IPS DF 6.9 (cell line): Measurements from ENCODE around the gene PSD4.

ENCODE experiments used
- DNase-seq: peaks from one replicate; pipeline ENCODE4 v3.0.0-alpha.2; 2013; ENCODE audit warnings: low read depth, low spot score
- H3K27ac ChIP-seq: one replicate; pipeline ENCODE4 v1.5.1; 2013; ENCODE audit warnings: low read length, control low read depth
- H3K27me3 ChIP-seq: 2 replicates; pipeline ENCODE4 v1.6.1; 2013; ENCODE audit warnings: mild to moderate bottlenecking, low read length; ENCODE audit not compliant: control insufficient read depth, insufficient read depth
- H3K36me3 ChIP-seq: 2 replicates; pipeline ENCODE4 v1.6.1; 2013; ENCODE audit warnings: low read length; ENCODE audit not compliant: control insufficient read depth, insufficient read depth
- H3K4me1 ChIP-seq: 2 replicates; pipeline ENCODE4 v1.6.1; 2013; ENCODE audit warnings: low read length; ENCODE audit not compliant: control insufficient read depth, insufficient read depth
- H3K4me3 ChIP-seq: 2 replicates; pipeline ENCODE4 v1.5.1; 2013; ENCODE audit warnings: mild to moderate bottlenecking, low read length
- H3K9me3 ChIP-seq: 2 replicates; pipeline ENCODE4 v1.6.1; 2013; ENCODE audit warnings: low read length, inconsistent platforms; ENCODE audit not compliant: control insufficient read depth, insufficient read depth
- WGBS: extraction: QIAGEN DNeasy Blood & Tissue Kit; methylation state at CpG from one replicate; pipeline ENCODE4 v1.1.7; 2013; ENCODE audit warnings: mixed read lengths, missing lambda C conversion rate; ENCODE audit not compliant: insufficient read length, insufficient coverage; 5-methylcytosine and 5-hydroxymethylcytosine counted together

The PSD4 gene

DNA sequence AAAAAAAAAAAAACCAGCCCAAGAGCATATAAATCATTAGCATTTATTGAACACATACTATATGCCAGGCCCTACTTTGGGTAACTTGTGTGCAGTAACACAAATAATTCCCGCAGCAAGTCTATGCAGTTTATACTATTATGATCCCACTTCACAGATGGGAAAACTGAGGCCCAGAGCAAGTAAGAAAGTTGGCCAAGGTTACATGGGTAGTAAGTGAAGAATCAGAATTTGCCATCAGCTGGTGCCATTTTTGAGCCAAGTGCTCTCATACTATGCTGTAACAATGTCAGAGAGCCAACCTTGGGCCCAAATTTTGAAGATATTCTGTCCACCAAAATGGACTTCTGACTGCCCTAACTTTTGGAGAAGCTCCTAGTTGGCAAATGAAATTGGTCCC lies 13.5 kb upstream of the PSD4 start:
- Histone ChIP-seq H3K36me3 (no peaks in the 10 kb centered on the region), H3K27me3 (peaks cover 7% of the 10 kb centered on the region; the same call in 1 of the 2 replicates), H3K27ac (no peak overlapping the region), H3K4me3 (no peak overlapping the region), H3K4me1 (peaks cover 2% of the 10 kb centered on the region; the same call in 1 of the 2 replicates), H3K9me3 (no peaks in the 10 kb centered on the region)
- no peak for DNase-seq
- no CpG with 5 or more reads among the region's 1 CpG for WGBS

DNA sequence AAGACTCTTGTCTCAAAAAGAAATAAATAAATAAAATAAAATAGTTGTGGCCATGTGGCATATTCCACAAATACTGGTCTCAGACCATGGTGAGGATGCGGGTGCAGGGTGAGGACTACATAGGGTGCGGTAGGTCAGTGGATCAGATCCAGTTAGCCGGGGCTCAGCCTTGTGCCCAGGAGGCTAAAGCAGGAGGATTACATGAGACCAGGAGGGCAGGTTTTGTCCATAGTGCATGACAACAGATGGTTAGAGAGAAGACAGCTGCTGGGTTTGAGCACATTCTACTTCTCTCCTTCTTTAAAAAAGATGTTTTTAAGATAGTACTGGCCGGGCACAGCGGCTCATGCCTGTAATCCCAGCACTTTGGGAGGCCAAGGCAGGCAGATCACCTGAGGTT lies 12.8 kb upstream of the PSD4 start:
- no peak overlapping the region for H3K27ac ChIP-seq
- WGBS, result no CpG with 5 or more reads among the region's 5 CpGs
- H3K27me3 ChIP-seq, result peaks cover 7% of the 10 kb centered on the region; the same call in 1 of the 2 replicates
- H3K4me3 ChIP-seq, result no peak overlapping the region
- H3K4me1 ChIP-seq, result peaks cover 2% of the 10 kb centered on the region; the same call in 1 of the 2 replicates
- no peaks in the 10 kb centered on the region for H3K36me3 ChIP-seq
- no peak for DNase-seq
- no peaks in the 10 kb centered on the region for H3K9me3 ChIP-seq

DNA sequence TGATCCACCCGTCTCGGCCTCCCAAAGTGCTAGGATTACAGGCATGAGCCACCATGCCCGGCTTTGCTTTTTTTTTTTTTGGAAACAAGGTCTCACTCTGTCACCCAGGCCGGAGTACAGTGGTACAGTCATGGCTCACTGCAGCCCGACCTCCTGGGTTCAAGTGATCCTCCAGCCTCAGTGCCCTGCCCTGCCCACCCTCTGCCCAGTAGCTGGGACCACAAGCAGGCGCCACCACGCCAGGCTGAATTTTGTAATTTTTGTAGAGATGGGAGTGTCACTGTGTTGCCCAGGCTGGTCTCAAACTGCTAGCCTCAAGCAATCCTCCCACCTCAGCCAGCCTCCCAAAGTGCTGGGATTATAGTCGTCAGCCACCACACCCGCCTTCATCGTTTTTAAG lies 11.6 kb upstream of the PSD4 start:
- DNase-seq, result no peak
- Histone ChIP-seq H3K27me3 (peaks cover 7% of the 10 kb centered on the region; the same call in 1 of the 2 replicates), H3K27ac (no peak overlapping the region), H3K4me3 (no peak overlapping the region), H3K36me3 (no peaks in the 10 kb centered on the region), H3K9me3 (no peaks in the 10 kb centered on the region), H3K4me1 (peaks cover 2% of the 10 kb centered on the region; the same call in 1 of the 2 replicates)
- no CpG with 5 or more reads among the region's 10 CpGs for WGBS

DNA sequence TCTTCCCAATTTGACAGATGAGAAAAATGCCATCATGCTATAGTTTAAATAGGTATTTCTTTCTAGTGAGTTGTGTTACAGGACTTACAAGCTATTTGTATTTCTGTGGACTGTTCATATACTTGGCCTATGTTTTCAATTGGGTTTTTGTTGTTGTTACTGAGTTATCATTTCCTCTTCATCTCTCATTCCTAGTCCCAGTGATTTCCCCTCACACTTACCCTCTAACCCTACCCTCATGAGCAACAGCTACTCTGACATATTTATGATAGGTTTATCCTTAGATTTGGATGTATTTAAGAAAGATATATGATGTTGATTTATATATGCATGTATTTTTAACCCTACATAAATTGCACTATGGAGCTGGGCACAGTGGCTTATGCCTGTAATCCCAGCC lies 10.9 kb upstream of the PSD4 start:
- Histone ChIP-seq H3K4me3 (no peak overlapping the region), H3K9me3 (no peaks in the 10 kb centered on the region), H3K36me3 (no peaks in the 10 kb centered on the region), H3K27ac (no peak overlapping the region), H3K4me1 (no peaks in the 10 kb centered on the region; the same call in 1 of the 2 replicates), H3K27me3 (peaks cover 4% of the 10 kb centered on the region; the same call in 1 of the 2 replicates)
- no peak for DNase-seq

DNA sequence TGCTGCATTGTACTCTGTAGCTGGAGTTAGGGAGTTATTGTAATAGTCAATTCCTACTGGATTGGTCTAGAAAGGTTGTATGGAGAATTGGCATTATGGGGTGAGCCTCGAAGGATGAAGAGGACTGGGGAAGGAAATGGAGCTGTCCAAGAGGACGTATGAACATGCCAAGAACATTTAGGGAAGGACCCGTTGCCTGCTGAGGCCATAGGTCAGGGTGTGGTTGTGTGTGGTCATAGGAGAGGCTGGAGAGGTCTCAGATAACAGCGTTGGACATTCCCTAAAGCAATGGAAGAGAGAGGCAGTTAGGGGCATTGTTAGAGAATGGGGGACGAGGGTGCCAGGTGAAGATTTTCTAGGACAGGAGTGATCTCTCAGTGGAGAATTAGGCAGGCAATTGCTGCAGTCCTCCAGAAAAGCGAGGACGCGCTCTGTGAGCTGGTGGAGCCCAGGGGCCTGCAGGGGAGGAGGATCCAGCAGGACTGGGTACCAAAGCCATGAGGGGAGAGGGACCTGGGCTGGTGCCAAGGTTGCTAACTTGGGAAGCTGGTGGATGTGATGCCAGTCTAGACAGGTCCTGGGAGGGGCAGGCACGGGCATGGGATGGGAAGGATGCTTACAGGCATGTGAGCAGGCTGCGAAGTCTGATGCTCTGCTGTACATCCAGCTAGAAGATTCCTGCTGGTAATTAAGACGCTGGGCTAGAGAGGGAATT lies 9.4 kb upstream of the PSD4 start:
- H3K9me3 ChIP-seq, result no peaks in the 10 kb centered on the region
- DNase-seq, result no peak
- H3K27ac ChIP-seq, result no peak overlapping the region
- no peaks in the 10 kb centered on the region; the same call in 1 of the 2 replicates for H3K4me1 ChIP-seq
- no peak overlapping the region for H3K4me3 ChIP-seq
- no peaks in the 10 kb centered on the region for H3K27me3 ChIP-seq
- WGBS, result no CpG with 5 or more reads among the region's 11 CpGs
- H3K36me3 ChIP-seq, result no peaks in the 10 kb centered on the region

DNA sequence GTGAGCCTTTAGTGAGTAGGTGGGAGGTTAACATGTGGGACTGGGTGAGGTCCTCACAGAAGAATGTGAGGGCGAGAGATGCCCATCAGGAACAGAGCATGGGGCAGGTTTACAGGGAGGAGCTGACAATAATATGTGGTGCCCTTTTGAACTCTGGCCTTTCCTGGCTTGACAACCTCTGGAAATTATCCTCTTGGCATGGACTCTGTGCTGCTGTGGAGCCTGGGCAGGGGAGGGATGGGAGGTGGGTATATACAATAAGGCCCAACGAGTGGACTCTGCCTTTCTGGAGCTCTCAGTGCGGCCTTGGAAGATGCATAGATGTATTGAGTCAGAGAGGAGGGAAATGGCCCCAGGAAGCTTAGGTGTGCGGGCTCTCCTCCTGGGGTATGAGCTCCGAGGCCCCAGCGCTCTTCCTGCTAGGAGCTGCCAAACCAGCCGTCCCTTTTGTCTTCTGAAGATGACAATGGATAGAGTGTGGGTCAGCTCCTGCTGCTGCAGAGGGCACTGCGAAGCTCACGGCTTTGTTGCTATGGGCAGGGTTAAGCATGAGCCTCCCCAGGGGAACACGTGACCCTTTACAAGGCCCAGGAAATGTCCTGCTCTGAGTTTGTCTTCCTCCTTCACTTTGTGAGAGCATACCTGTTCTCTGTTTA lies 8.7 kb upstream of the PSD4 start:
- Histone ChIP-seq H3K27ac (no peak overlapping the region), H3K4me3 (no peak overlapping the region), H3K27me3 (no peaks in the 10 kb centered on the region), H3K4me1 (no peaks in the 10 kb centered on the region; the same call in 1 of the 2 replicates), H3K9me3 (no peaks in the 10 kb centered on the region), H3K36me3 (no peaks in the 10 kb centered on the region)
- WGBS, result no CpG with 5 or more reads among the region's 10 CpGs
- no peak for DNase-seq

DNA sequence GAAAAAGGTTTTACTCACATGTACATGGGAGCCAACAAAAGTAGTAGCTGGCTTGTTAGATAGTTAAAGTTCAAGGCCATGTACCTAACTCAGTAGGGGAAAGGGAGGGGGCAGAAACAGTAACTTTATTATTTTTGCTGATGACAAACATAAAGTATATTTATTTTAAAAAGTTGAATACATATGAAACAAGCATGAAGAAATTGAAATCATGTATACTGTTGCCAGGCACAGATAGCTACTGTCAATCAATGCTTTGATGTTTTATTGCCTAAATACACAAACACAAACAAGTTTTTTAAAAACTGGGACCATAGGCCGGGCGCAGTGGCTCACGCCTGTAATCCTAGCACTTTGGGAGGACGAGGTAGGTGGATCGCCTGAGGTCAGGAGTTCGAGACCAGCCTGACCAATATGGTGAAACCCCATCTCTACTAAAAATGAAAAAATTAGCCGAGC lies 7.6 kb upstream of the PSD4 start:
- Histone ChIP-seq H3K4me3 (no peak overlapping the region), H3K4me1 (no peaks in the 10 kb centered on the region; the same call in 1 of the 2 replicates), H3K27me3 (no peaks in the 10 kb centered on the region), H3K36me3 (no peaks in the 10 kb centered on the region), H3K27ac (no peak overlapping the region), H3K9me3 (no peaks in the 10 kb centered on the region)
- no CpG with 5 or more reads among the region's 7 CpGs for WGBS
- DNase-seq, result no peak

DNA sequence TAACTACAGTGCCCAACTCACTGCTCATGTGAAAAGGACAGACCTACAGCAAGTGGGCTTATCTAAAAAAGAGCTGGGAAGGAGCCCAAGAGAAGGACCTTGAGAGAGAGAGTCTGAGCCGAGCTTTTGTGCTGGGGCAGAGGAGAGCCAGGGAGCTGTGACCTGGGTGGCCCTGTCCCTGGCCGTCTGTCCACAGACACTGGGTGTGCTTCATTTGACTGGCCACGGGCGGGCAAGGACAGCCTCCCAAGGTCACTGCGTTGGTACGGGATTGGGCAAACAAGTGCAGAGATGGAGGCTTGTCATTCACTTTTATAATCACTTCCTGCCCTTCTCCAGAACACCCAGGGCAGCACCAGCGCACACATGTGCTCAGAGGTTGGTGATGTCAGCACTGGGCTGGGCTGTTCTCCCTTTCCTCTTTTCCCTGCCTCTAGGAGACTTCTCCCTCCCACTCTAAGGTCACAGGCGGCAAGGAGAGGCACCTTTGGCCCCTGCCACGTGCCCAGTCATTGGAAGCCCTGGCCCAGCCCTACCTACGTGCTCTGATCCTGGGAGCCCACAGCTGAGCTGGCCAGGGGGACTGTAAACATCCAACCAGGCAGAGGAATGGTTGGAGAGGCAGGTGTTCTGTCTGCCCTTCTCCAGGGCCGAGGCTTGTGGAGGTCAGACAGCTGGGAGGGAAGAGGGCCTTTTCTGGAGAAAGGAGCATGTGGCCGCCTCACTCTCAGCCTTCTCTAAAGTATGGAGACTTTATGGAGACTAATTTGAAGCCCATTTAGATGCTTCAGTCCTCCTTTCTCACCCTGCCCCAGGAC lies 6.4 kb upstream of the PSD4 start:
- Histone ChIP-seq H3K36me3 (no peaks in the 10 kb centered on the region), H3K27ac (no peak overlapping the region), H3K4me3 (no peak overlapping the region), H3K9me3 (no peaks in the 10 kb centered on the region), H3K4me1 (no peaks in the 10 kb centered on the region; the same call in 1 of the 2 replicates), H3K27me3 (no peaks in the 10 kb centered on the region)
- DNase-seq, result no peak
- no CpG with 5 or more reads among the region's 12 CpGs for WGBS

DNA sequence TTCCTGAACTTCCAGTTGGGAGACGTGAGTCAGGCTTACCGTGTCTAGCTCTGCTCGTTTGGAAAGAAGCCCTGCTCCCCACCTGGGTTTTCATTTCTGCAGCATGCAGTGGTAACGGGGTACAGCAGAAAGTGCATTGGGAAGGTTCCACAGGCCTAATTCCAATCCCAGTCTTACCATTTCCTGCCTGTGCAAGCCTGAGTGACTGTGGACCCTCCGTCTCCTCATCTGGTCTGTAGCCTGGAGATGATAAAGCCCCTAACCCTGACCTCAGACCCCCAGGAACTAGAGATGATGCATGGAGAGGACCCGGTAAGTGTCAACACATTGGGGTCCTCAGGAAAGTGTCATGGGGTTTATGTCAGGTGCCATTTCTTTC lies 5.8 kb upstream of the PSD4 start:
- no peaks in the 10 kb centered on the region; the same call in 1 of the 2 replicates for H3K4me1 ChIP-seq
- no peaks in the 10 kb centered on the region for H3K27me3 ChIP-seq
- no peaks in the 10 kb centered on the region for H3K36me3 ChIP-seq
- H3K9me3 ChIP-seq, result no peaks in the 10 kb centered on the region
- no CpG with 5 or more reads among the region's 6 CpGs for WGBS
- no peak overlapping the region for H3K4me3 ChIP-seq
- no peak overlapping the region for H3K27ac ChIP-seq
- DNase-seq, result no peak

DNA sequence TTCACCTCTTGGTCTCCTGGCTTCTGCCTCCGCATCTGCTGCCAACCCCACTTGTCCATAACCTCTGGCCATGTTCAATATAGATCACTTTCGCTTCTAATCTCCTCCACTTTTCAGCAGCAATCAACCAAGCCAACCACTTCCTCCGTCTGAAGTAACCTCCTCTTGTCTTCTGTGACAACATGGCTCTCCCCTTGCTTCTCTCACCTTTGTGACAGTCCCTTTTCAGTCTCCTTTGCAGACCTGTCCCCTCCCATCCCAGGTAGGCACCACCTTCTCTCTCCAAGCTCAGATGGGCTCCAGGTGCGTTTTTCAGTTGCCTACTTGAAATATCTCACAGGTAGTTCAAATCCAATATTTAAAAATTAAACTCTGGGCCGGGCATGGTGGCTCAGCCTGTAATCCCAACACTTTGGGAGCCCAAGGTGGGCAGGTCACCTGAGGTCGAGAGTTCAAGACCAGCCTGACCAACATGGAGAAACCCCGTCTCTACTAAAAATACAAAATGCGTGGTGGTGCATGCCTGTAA lies 4.7 kb upstream of the PSD4 start:
- no peaks in the 10 kb centered on the region for H3K36me3 ChIP-seq
- DNase-seq, result no peak
- H3K9me3 ChIP-seq, result no peaks in the 10 kb centered on the region
- H3K27me3 ChIP-seq, result no peaks in the 10 kb centered on the region
- peaks cover 2% of the 10 kb centered on the region for H3K4me1 ChIP-seq
- no peak overlapping the region for H3K27ac ChIP-seq
- no peak overlapping the region for H3K4me3 ChIP-seq
- no CpG with 5 or more reads among the region's 8 CpGs for WGBS
